Posterior vena cava (tissue), 2 donors: ENCODE measurements around the gene LRP1B. TPM values are rescaled to one million over a fixed set of nuclear protein-coding genes. Genes with fewer than 3 reads are reported as not detected.

ENCODE experiments used
- DNase-seq: peaks from one replicate; pipeline ENCODE4 v3.0.0-alpha.2; 2020; ENCODE audit warnings: low spot score
- intact Hi-C, 2 donors: fragments of 100-400 bp; cut with DNase I; formaldehyde crosslinking; loops; one replicate each; pipeline versions ENCODE4 v1.14.1 to v1.14.2; 2022 to 2023
- total RNA-seq, 2 donors: library from RNA; stranded (reverse); fragmentation: NEBNext Ultra II Directional; extraction: Animal tissue kit (Norgen Biotek cat#: 25700); gene quantifications; one replicate each; pipeline ENCODE4 v1.2.1, GENCODE V29; 2021
- donor health status: DM: yes; HTN: yes; CAD: no.
- donor health status: DM: yes; HTN: yes; CAD: no.

Gene LRP1B
- total RNA-seq, 2 donors from 2014 or later, result 0.46 to 0.48 TPM

DNA sequence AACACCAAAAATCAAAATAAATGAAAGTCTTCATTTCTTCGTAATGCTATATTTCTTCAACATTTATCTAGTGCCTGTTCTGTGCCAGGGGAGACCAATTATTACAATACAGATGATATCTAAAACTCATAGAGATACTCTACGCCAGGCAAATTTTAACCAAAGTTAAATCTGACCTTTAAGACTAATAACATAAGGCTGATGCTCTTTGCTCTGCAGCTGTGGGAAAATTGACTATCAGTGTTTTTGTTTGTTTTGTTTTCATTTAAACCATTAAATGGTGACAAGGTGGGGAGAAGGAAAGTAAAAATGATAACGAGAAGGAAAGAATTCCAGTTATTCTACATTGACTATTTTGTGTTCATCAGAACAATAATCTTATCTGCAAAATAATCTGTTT, 406.4 kb downstream of the LRP1B start:
- intact Hi-C loops, result no loop called here
- no peak for DNase-seq

DNA sequence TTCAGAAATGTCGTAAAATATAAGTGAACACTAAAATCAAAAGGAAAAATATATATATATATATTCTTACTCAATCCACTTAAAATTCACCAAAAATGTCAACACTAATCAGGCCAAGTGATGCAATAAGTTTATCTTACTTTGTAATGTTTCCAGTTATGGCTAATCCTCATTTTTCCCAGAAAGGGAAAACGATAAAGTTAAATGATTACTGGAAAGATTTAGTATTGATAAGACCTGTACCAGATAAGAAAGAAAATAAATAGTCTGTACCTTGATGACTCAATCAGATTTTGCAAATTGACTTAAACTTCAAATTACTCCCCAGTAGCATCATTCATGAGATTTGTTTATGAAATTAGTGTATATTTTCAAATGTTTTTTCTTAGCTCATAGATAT, 407.0 kb downstream of the LRP1B start:
- intact Hi-C loops, result no loop called here
- DNase-seq, result no peak

DNA sequence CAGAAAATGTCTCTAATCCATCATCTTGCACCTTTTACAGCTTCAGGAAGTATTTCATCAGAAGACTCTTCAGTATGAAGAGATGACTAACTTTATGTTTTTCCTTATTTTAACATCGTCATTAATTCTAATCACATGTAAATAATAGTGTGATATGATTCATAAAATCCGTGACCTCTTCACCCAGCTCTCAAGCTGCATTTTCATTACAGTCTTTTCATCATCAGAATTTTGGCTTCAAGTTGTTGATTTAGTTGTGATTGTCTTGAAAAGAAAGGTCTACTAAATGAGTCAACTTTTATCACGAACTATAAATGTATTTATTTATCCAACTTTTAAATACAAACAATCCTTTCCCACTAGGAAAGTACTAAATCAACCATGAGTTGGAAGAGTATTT, 410.3 kb downstream of the LRP1B start:
- intact Hi-C loops, result no loop called here
- no peak for DNase-seq

DNA sequence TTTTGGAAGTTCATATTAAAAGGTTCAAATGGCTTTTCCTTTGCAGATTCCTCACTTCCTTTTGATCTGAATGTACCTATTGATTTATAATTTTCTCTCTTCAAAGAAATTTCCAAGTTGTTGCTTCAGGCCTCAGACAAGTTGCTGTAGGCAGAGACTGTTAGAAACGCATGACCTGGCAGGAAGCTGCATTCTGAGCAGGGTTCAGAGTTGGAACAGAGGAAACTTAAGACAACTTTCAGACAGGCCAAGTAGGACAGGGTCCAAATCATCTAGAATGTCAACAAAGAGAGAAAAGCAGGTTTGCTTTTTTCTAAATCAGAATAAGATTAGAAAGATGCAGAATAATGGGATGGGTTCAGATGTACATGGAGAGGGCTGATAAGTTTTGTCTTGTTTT, 416.3 kb downstream of the LRP1B start:
- intact Hi-C loops, result no loop called here
- no peak for DNase-seq

DNA sequence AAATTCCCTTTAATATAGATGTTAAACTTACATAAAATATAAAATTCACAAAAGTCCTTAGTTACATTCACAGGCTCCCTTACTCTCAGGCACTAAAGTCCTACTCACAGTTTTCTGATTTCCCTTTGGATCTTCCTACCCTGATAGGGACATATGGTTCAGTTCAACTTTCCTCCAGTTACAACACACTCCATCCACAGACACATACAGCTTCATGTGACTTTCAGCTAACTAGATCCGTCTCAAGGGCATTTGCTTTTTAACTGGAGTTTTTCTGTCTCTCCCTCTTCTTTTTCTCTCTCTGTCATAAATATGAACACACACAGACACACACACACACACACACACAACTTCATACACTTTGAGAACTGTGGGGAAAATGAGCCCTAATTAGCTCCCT, 419.2 kb downstream of the LRP1B start:
- no peak for DNase-seq
- intact Hi-C loops, result no loop called here

DNA sequence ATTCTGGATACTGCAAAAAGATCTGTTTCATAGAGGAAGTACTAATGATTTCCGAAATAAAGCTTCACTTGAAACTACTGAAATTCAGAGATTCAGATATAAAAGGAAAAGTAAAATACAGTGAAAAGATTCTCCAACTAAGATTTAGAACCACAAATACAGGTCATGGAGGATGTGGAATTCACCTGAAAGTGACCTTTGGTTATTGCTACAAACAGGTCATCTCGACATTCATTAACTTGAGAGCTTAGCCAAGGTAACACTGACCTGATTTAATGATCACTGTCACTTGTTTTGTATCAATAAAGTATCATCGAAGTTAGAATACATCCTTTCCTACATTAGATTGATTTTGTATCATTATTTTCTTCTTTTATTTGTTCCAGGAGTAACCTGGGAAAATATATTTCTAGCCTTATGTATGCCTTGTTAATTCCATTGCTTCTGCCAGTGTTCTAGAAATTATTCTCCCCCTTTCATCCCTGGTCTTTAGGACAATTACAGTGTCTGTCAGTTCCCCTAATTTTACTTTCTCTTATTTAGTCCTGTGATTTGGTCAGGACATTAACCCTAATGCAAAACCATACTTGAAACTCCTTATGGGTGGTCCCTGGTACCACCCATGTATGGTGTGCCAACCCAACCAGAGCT, 420.1 kb downstream of the LRP1B start:
- no peak for DNase-seq
- intact Hi-C loops, result no loop called here

DNA sequence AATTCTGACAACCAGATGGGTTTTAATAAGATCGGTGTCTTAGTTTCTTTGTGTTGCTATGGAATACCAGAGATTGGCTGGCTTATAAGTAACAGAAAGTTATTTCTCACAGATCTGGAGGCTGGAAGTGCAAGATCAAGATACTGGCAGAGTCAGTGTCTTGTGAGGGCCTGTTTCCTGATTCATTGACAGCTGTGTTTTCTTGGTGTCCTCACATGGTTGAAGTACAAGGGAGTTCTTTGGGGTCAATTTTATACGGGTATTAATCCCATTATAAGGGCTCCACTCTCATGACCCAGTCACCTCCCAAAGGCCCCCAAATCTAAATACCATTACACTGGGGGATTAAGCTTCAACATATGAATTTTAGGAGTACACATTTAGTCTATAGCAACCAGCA, 421.1 kb downstream of the LRP1B start:
- no peak for DNase-seq
- intact Hi-C loops, result no loop called here

DNA sequence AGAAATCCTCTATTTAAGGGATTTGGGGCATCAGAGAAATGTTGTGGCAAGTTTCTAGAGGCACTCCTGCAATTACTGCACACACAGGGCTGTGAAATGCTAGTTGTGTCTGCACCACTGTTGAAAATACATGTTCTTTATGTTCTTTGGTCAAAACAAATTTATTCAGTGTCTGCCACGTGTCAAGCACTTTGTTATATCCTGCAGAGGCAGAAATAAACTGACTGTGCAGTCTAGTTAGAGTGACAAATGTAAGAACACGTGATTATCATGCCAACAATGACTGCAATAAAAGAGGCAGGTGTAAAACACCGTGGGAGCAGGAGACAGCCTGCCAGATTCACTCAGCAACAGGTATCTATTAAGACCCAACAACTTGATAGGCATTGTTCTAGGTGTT, 423.3 kb downstream of the LRP1B start:
- intact Hi-C loops, result no loop called here

DNA sequence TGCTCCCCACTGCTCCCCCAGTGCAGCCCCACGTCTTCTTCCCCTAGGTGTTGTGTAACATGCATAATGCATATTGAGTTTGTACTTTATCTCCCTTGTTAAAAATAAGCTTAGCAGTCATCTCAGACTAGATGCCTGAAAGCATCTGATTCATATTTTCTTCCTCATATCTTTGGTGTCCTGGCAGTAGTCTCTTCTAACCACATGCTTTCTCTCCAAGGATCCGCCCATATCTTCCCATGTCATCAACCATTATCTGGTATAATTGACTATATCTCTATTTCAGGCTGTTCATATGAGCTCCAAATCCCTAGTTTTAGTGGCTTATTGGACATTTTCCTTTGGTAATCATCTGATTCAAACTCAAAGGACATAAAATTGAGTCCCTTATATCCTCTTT, 426.3 kb downstream of the LRP1B start:
- DNase-seq, result no peak
- intact Hi-C loops, result no loop called here

More for the DNA sequence above, 423.3 kb downstream of the LRP1B start:
- no peak for DNase-seq

DNA sequence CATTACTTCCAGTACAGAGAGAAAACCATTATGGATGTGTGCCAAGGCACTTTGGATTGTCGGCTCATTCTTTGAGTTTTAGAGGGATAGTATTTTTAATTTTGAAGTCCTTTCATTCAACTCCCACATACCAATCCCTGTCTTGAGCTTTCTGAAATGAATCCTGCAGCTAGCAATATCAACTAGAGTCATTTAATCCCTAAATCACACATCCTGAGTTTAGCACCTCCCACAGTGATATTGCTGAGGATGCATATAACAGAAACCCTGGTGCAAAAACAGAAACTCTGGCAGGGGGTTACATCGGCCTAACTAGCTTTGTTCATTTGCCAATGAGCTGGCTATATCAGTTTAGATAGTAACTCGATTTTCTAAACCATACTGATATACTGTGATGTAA, 427.3 kb downstream of the LRP1B start:
- DNase-seq, result no peak
- intact Hi-C loops, result no loop called here

DNA sequence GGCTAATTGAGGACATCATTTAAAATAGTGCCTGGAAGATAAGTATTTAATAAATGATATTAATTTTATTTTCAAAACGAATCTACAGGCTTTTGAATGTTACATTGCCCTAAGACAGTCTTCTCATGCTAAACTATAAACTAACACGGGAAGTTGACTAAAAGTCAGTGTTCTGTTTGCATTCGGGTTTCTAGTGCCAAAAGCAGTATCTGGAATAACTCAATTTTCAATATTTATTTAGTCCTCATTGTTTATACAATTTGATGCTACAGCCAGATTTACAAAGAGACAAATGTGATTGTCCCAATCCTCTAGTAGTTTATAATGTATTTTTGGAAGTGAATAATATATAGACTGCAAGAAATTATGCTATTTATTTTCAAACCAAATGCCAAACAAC, 429.2 kb downstream of the LRP1B start:
- no peak for DNase-seq
- intact Hi-C loops, result no loop called here

DNA sequence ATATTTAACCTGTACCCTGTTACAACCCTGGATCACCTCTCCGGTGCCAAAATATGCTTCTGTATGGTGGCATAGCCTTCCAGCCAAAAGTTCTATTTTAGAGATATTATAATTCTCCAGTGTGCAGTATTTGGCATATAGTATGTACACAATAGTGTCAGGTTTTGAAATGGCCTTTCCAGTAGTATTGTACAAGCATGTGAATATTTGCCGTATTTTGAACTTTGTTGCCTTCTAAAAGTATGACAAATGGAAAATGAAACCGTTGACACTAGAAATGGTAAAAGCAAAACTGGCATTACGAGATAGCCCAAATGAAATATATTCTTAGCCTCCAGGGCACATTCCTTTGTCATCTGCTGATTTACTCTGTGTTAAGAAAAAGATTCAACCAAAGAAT, 431.2 kb downstream of the LRP1B start:
- DNase-seq, result no peak
- intact Hi-C loops, result no loop called here

DNA sequence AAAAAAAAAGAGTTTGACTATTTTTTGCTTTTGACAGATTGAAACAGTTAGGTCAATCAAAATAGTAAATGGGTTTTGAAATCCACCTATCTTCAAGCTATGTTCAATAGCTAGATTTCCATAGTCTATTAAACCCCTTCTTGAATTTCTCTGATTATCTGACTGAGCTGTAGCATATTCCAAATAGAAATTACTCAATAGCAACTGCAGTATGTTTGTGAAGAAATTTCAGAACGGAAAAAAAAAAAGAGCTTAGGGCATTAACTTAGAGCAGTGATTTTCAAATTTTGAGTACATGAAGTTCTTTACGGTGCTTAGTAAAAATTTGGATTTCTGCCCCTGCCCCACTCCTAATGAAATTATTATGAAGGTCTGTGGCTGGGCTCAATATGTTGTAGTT, 432.3 kb downstream of the LRP1B start:
- intact Hi-C loops, result no loop called here

DNA sequence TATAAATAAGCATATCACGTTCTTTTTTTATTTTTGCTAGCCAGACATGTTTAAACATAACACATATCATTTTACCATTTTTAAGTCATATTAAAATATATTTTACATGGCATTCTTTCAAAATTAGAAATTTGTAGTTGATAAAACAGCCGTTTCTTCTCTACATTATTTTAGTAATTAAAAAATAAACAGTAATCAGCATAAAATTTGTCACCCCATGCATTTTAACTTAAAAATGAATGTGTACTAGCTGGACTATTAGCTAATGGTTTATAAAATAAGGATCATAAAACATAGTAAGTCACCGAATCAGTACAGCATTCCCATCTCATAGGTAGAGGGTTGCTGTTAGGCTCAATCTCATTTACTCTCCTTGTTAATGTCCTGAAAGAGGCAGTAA, 433.8 kb downstream of the LRP1B start:
- intact Hi-C loops, result no loop called here
- DNase-seq, result no peak

More for the DNA sequence above, 432.3 kb downstream of the LRP1B start:
- no peak for DNase-seq

DNA sequence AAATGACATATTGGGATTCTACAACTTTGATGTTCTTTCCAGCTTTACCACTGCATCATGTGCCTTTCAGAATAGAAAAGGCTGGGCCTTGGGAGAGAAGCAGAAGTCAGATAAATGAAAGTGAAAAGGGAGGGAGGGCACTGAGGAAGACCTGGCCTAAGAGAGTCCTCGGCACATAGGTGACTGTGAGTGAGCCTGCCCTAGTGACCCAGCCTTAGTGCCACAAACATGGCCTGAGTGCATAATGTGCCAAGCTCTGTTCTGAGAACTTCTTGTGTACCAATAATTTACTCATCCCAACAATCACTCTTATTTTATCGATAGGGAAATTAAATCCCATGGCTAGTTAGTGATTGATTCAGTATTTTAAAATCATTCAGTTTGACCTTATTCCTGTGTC, 436.6 kb downstream of the LRP1B start:
- no peak for DNase-seq
- intact Hi-C loops, result no loop called here

DNA sequence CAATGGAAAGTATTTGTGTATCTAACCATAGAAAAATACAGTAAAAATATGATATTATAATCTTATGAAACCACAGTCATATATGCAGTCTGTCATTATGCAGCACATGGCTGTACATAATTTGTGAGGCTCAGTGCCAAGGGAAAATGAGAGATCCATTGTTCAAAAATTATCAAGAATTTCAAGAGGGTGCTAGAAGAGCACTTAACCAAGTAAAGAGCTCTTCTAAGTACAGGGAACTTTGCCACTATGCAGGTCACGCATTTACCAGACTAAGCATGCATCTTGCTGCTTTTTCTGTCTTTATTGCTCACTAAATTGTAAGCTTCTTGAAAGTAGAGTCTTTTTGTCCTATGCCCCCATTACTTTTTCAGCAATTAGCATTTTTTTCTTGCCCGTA, 438.0 kb downstream of the LRP1B start:
- DNase-seq, result no peak
- intact Hi-C loops, result no loop called here

DNA sequence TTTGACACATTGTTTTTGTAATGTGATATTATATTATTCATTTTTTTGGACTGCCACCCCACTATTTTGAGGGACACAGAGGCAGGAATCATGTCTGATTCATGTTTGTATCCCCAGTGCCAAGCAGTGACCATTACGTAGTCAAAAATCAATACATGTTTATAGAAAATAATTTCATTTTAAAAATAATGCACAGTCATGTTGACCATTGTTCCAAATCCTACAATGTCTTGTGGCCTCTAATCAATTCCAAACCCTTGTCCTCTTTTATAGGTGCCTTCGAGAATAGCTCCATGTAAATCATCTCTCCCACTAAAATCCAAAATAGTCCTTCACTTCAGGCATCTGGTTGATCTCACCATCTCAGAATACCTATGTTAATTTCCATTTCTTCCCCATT, 454.7 kb downstream of the LRP1B start:
- no peak for DNase-seq
- intact Hi-C loops, result no loop called here

DNA sequence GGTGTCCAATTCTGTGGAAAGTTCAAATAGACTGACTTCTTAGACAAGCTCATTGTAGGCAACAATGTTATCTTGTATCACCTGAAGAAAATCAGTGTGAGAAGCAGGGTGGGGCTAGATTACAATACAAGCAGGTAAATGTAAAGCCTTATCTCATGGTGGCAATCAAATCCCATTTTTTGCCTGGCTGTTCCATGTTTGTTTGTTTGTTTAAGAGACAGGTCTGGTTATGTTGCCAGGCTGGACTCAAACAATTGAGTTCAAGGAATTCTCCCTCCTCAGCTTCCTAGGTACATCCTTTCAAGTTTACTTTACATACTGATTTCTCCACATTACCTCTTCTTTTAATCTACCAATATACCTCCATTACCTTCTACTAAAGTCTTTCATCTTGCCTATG, 464.6 kb downstream of the LRP1B start:
- no peak for DNase-seq
- intact Hi-C loops, result no loop called here

DNA sequence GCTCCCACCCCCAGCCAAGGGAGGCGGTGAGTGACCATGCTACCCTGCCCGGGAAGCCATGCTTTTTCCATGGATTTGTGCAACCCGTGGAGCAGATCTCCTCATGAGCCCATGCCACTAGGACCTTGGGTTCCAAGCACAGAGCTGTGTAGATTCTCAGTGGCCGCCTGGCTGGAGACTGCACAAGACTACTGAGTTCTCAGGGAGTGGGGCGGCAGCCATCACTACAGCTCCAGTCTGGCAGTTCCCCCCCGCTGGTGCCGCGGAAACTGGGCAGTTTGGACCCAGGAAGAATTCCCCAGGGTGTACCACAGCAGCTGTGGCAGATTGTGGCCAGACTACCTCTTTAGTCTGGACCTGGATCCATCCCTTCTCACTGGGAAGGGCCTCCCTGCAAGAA, 470.6 kb downstream of the LRP1B start:
- DNase-seq, result no peak
- intact Hi-C loops, result no loop called here

DNA sequence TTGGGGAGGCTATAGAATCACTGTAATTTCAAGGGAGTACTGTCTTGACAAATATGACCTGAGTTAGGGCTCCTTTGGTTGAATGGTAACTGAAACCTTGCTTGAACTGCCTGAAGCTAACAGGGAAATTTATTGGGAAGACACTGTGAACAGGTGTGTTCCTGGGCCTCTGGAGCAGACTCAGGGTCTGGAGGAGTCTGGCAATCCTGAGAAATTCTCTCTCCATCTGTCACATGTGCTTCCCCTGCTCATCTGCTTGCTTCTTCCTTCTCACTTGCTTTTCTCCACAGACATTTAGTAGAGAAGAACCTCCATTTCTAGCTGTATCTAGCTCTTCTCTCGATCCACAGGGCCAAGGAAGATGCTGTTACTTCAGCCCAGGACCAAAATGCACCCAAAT, 476.5 kb downstream of the LRP1B start:
- intact Hi-C loops, result loop anchor here in 1 of 2 donors (2.0 kb wide), 1 partner anchor 50 kb away; no protein-coding TSS in a partner anchor
- DNase-seq, result no peak

DNA sequence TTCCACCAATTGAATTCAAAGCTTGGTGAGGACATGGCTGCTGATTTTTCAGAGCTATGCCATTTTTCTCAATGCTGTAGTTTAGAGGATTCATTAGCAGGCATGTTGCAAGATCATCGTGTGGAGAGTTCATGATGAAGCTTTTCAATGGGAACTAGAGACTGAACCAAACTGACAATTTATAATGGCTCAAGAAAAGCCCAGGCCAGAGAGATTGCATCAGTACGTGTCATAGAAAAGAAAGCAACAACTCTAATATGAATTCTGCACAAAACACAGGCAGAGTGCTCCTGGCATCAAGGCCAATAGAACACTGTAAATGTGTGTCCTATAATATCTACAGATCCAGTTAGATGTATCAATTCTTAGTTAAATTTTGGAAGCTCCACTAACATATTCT, 477.6 kb downstream of the LRP1B start:
- no peak for DNase-seq
- intact Hi-C loops, result no loop called here

DNA sequence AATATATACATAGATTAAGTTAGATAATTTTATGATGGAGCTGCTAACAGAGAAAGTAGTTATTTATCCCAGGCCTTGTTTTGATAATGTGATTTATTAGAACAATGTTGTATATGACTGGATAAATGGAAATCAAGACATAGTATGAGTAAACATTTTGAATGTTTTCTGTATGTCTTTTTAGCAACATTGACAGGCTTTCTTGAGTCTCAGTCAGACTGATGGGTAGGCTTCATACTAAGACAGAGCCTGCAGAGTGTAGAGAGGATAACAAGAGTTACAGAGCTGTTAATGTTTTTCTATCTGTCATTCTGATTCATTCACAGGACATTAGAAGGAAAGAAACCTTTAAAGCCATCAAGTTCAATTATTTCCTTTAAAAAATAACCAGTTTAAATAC, 478.5 kb downstream of the LRP1B start:
- DNase-seq, result no peak
- intact Hi-C loops, result no loop called here
